HEK293 (cell line): ENCODE measurements around the gene DIP2C.

Experiments
- CTCF ChIA-PET: fragments of 350-600 bp; formaldehyde crosslinking; extraction: SDS; loops from one replicate; lab custom pipeline; 2021; ENCODE audit warnings: antibody characterized with exemption; lab: Yijun Ruan, JAX
- POLR2A ChIA-PET: fragments of 300-600 bp; formaldehyde crosslinking; extraction: SDS; loops from one replicate; lab custom pipeline; 2020; ENCODE audit warnings: antibody characterized with exemption, inconsistent platforms; lab: Yijun Ruan, JAX
- H3K27ac ChIP-seq: fragments of 200-500 bp; sonication (Bioruptor generic); 2 replicates; pipeline ENCODE4 v1.5.1; 2014; ENCODE audit warnings: low read depth, low read length, control low read depth, inconsistent platforms; ENCODE audit errors: extremely low read depth
- H3K36me3 ChIP-seq, 2 experiments: fragments of 200-500 bp in 1 of 2; sonication (Bioruptor generic) in 1 of 2; 1 replicate in 1 of 2; 2 replicates in 1 of 2; pipeline ENCODE4 v1.5.1; 2014 to 2017; ENCODE audit warnings: inconsistent platforms in 2 of 2, low read length in 2 of 2; ENCODE audit not compliant: control insufficient read depth in 2 of 2, insufficient read depth in 1 of 2
- H3K4me1 ChIP-seq: fragments of 200-500 bp; sonication (Bioruptor generic); 2 replicates; pipeline ENCODE4 v1.5.1; 2014; ENCODE audit warnings: mild to moderate bottlenecking, low read length, inconsistent platforms; ENCODE audit not compliant: control insufficient read depth, insufficient read depth
- H3K4me3 ChIP-seq: 2 replicates; pipeline ENCODE4 v1.5.1; 2011; ENCODE audit warnings: low read depth, mild to moderate bottlenecking, control low read depth, low read length, moderate library complexity
- H3K9me3 ChIP-seq: fragments of 200-500 bp; sonication (Bioruptor generic); 2 replicates; pipeline ENCODE4 v1.5.1; 2014; ENCODE audit warnings: low read depth, low read length, inconsistent platforms; ENCODE audit not compliant: control insufficient read depth, insufficient read depth
- GLIS2 ChIP-seq: fragments of 450-650 bp; formaldehyde crosslinking; IDR thresholded peaks from 2 replicates; pipeline ENCODE4 v1.5.1; 2016; ENCODE audit warnings: missing biosample characterization, missing genetic modification characterization
- HOXA7 ChIP-seq: sonication (generic); formaldehyde crosslinking; IDR thresholded peaks from 2 replicates; pipeline ENCODE4 v1.8.1; 2022; ENCODE audit warnings: missing genetic modification reagents, borderline replicate concordance
- IKZF3 ChIP-seq: fragments of 450-650 bp; IDR thresholded peaks from 2 replicates; pipeline ENCODE4 v1.5.0; 2018; ENCODE audit warnings: missing biosample characterization, mild to moderate bottlenecking, missing genetic modification characterization, moderate library complexity
- KLF8 ChIP-seq: fragments of 450-650 bp; formaldehyde crosslinking; IDR thresholded peaks from 2 replicates; pipeline ENCODE4 v1.5.1; 2016; ENCODE audit warnings: missing biosample characterization, missing genetic modification characterization
- PRDM1 ChIP-seq: fragments of 450-650 bp; formaldehyde crosslinking; IDR thresholded peaks from 2 replicates; pipeline ENCODE4; 2016; ENCODE audit warnings: missing biosample characterization, missing genetic modification characterization
- SP7 ChIP-seq: fragments of 450-650 bp; formaldehyde crosslinking; IDR thresholded peaks from 2 replicates; pipeline ENCODE4 v1.5.1; 2016; ENCODE audit warnings: missing biosample characterization, missing genetic modification characterization
- YY1 ChIP-seq: fragments of 450-650 bp; formaldehyde crosslinking; IDR thresholded peaks from 2 replicates; pipeline ENCODE4 v1.5.1; 2018; ENCODE audit warnings: missing biosample characterization, missing genetic modification characterization
- ZNF112 ChIP-seq: fragments of 450-650 bp; formaldehyde crosslinking; IDR thresholded peaks from 2 replicates; pipeline ENCODE4 v1.5.0; 2017; ENCODE audit warnings: missing biosample characterization, missing genetic modification characterization
- ZNF146 ChIP-seq: fragments of 450-650 bp; formaldehyde crosslinking; IDR thresholded peaks from 2 replicates; pipeline ENCODE4 v1.5.1; 2016; ENCODE audit warnings: missing biosample characterization, missing genetic modification characterization
- ZNF202 ChIP-seq: fragments of 450-650 bp; formaldehyde crosslinking; IDR thresholded peaks from 2 replicates; pipeline ENCODE4 v1.5.1; 2016; ENCODE audit warnings: missing biosample characterization, missing genetic modification characterization, borderline replicate concordance
- ZNF211 ChIP-seq: fragments of 450-650 bp; formaldehyde crosslinking; IDR thresholded peaks from 2 replicates; pipeline ENCODE4 v1.5.1; 2016; ENCODE audit warnings: low read depth, missing biosample characterization, missing genetic modification characterization
- ZNF24 ChIP-seq: fragments of 450-650 bp; formaldehyde crosslinking; IDR thresholded peaks from 2 replicates; pipeline ENCODE4 v1.5.1; 2016; ENCODE audit warnings: missing biosample characterization, missing genetic modification characterization
- ZNF302 ChIP-seq: fragments of 450-650 bp; formaldehyde crosslinking; IDR thresholded peaks from 2 replicates; pipeline ENCODE4 v1.5.1; 2016; ENCODE audit warnings: missing biosample characterization, missing genetic modification characterization, low read depth
- ZNF366 ChIP-seq: fragments of 450-650 bp; formaldehyde crosslinking; conservative IDR thresholded peaks from 2 replicates; pipeline ENCODE4 v1.5.1; 2016; ENCODE audit warnings: missing biosample characterization, missing genetic modification characterization
- ZNF391 ChIP-seq: fragments of 450-650 bp; formaldehyde crosslinking; IDR thresholded peaks from 2 replicates; pipeline ENCODE4 v1.5.1; 2016; ENCODE audit warnings: low read depth, missing biosample characterization, missing genetic modification characterization, borderline replicate concordance
- ZNF596 ChIP-seq: fragments of 450-650 bp; IDR thresholded peaks from 2 replicates; pipeline ENCODE4 v1.5.0; 2018; ENCODE audit warnings: missing biosample characterization, mild to moderate bottlenecking, missing genetic modification characterization, moderate library complexity
- ZNF621 ChIP-seq: fragments of 450-650 bp; formaldehyde crosslinking; IDR thresholded peaks from 2 replicates; pipeline ENCODE4 v1.5.1; 2017; ENCODE audit warnings: missing biosample characterization, missing genetic modification characterization
- ZNF623 ChIP-seq: fragments of 450-650 bp; formaldehyde crosslinking; IDR thresholded peaks from 2 replicates; pipeline ENCODE4 v1.5.1; 2016; ENCODE audit warnings: missing biosample characterization, missing genetic modification characterization
- ZNF626 ChIP-seq: fragments of 450-650 bp; sonication (Bioruptor Pico); formaldehyde crosslinking; IDR thresholded peaks from 2 replicates; pipeline ENCODE4 v1.5.1; 2018; ENCODE audit warnings: missing biosample characterization, missing genetic modification characterization, inconsistent platforms
- ZNF654 ChIP-seq: fragments of 450-650 bp; formaldehyde crosslinking; IDR thresholded peaks from 2 replicates; pipeline ENCODE4 v1.5.1; 2016; ENCODE audit warnings: low read depth, missing biosample characterization, missing genetic modification characterization
- ZNF792 ChIP-seq: fragments of 450-650 bp; formaldehyde crosslinking; IDR thresholded peaks from 2 replicates; pipeline ENCODE4 v1.5.1; 2016; ENCODE audit warnings: missing biosample characterization, missing genetic modification characterization
- TF ChIP-seq, protein P1 (sequence below): fragments of 450-650 bp; formaldehyde crosslinking; IDR thresholded peaks from 2 replicates; pipeline ENCODE4 v1.5.1; 2016; ENCODE audit warnings: missing biosample characterization, missing genetic modification characterization
- TF ChIP-seq, protein P2 (sequence below): fragments of 450-650 bp; formaldehyde crosslinking; IDR thresholded peaks from 2 replicates; pipeline ENCODE4 v1.5.1; 2016; ENCODE audit warnings: missing biosample characterization, missing genetic modification characterization
- TF ChIP-seq, protein P3 (sequence below): fragments of 450-650 bp; formaldehyde crosslinking; IDR thresholded peaks from 2 replicates; pipeline ENCODE4 v1.5.1; 2016; ENCODE audit warnings: missing biosample characterization, missing genetic modification characterization, borderline replicate concordance
- TF ChIP-seq, protein P4 (sequence below): fragments of 450-650 bp; formaldehyde crosslinking; IDR thresholded peaks from 2 replicates; pipeline ENCODE4 v1.5.1; 2016; ENCODE audit warnings: missing biosample characterization, missing genetic modification characterization

Gene DIP2C

DNA sequence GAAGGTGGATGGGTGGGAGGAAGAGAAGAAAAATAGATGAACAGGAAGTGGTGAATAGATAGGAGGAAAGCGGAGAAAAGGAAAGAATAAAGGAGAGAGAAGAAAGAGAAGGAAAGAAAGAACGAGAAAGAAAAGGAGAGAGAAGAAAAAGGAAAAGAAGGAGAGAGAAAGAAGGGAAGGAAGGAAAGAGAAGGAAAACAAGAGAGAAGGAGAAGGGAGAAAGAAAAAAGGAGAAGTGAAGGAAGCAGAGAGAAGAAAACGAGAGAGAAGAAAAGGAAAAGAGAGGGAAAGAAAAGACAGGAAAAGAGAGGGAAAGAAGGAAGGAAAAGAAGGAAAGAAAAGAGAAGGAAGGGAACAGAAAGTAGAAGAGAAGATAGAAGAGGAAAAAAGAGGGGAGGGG, 211.8 kb downstream of the DIP2C start:
- CTCF ChIA-PET: no interaction called here
- TF ChIP-seq ZNF202 (tag by site-specific recombination): 0 out of 2 replicates have a peak, but pooled peaks have one; percentile 10
- peak; percentile 97 for TF ChIP-seq PRDM1 (tag by site-specific recombination)
- TF ChIP-seq ZNF596: peak; percentile 64; the same call in 1 of the 2 replicates
- TF ChIP-seq ZNF146 (tag by site-specific recombination): no peak
- TF ChIP-seq, protein P1, sequence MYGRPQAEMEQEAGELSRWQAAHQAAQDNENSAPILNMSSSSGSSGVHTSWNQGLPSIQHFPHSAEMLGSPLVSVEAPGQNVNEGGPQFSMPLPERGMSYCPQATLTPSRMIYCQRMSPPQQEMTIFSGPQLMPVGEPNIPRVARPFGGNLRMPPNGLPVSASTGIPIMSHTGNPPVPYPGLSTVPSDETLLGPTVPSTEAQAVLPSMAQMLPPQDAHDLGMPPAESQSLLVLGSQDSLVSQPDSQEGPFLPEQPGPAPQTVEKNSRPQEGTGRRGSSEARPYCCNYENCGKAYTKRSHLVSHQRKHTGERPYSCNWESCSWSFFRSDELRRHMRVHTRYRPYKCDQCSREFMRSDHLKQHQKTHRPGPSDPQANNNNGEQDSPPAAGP: 0 out of 2 replicates have a peak, but pooled peaks have one; percentile 29
- 0 out of 2 replicates have a peak, but pooled peaks have one; percentile 14 for TF ChIP-seq KLF8
- TF ChIP-seq ZNF366: peak; percentile 90
- TF ChIP-seq ZNF211 (tag by site-specific recombination): no peak

DNA sequence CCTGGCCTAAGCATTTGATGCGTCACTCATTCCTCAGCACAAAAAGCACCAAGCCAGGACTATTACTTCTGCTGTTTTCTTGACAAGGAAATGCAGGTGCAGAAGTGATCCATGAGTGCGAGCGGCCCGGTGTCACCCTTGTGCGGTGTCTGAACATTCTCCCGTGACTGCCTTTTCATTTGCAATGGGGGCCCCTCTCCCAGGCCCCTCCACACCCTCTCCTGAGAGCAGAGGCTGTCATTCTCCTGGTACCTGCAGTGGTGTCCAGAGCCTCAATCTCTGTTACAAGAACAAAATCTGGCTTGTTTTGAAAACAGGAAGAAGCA, 213.1 kb downstream of the DIP2C start:
- H3K36me3 ChIP-seq: peaks cover 0 to 6% of the 10 kb centered on the region in 2 experiments; a peak in 1 of 3 replicates
- no peaks in the 10 kb centered on the region for H3K4me1 ChIP-seq
- TF ChIP-seq ZNF391 (tag by site-specific recombination): no peak
- TF ChIP-seq ZNF302 (tag by site-specific recombination): no peak
- no peak for TF ChIP-seq HOXA7
- no peak for TF ChIP-seq ZNF24 (tag by site-specific recombination)
- TF ChIP-seq, protein P1: no peak
- TF ChIP-seq, protein P2, sequence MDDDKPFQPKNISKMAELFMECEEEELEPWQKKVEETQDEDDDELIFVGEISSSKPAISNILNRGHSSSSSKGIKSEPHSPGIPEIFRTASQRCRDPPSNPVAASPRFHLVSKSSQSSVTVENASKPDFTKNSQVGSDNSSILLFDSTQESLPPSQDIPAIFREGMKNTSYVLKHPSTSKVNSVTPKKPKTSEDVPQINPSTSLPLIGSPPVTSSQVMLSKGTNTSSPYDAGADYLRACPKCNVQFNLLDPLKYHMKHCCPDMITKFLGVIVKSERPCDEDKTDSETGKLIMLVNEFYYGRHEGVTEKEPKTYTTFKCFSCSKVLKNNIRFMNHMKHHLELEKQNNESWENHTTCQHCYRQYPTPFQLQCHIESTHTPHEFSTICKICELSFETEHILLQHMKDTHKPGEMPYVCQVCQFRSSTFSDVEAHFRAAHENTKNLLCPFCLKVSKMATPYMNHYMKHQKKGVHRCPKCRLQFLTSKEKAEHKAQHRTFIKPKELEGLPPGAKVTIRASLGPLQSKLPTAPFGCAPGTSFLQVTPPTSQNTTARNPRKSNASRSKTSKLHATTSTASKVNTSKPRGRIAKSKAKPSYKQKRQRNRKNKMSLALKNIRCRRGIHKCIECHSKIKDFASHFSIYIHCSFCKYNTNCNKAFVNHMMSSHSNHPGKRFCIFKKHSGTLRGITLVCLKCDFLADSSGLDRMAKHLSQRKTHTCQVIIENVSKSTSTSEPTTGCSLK: no peak
- no peak for TF ChIP-seq KLF8
- no peak for TF ChIP-seq ZNF626 (tag by site-specific recombination)
- TF ChIP-seq ZNF623 (tag by site-specific recombination): no peak
- TF ChIP-seq, protein P3, sequence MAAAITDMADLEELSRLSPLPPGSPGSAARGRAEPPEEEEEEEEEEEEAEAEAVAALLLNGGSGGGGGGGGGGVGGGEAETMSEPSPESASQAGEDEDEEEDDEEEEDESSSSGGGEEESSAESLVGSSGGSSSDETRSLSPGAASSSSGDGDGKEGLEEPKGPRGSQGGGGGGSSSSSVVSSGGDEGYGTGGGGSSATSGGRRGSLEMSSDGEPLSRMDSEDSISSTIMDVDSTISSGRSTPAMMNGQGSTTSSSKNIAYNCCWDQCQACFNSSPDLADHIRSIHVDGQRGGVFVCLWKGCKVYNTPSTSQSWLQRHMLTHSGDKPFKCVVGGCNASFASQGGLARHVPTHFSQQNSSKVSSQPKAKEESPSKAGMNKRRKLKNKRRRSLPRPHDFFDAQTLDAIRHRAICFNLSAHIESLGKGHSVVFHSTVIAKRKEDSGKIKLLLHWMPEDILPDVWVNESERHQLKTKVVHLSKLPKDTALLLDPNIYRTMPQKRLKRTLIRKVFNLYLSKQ (tag by site-specific recombination): no peak
- no peak for TF ChIP-seq ZNF621 (tag by site-specific recombination)
- no peak for TF ChIP-seq SP7 (tag by site-specific recombination)
- TF ChIP-seq GLIS2 (tag by site-specific recombination): no peak
- TF ChIP-seq, protein P4, sequence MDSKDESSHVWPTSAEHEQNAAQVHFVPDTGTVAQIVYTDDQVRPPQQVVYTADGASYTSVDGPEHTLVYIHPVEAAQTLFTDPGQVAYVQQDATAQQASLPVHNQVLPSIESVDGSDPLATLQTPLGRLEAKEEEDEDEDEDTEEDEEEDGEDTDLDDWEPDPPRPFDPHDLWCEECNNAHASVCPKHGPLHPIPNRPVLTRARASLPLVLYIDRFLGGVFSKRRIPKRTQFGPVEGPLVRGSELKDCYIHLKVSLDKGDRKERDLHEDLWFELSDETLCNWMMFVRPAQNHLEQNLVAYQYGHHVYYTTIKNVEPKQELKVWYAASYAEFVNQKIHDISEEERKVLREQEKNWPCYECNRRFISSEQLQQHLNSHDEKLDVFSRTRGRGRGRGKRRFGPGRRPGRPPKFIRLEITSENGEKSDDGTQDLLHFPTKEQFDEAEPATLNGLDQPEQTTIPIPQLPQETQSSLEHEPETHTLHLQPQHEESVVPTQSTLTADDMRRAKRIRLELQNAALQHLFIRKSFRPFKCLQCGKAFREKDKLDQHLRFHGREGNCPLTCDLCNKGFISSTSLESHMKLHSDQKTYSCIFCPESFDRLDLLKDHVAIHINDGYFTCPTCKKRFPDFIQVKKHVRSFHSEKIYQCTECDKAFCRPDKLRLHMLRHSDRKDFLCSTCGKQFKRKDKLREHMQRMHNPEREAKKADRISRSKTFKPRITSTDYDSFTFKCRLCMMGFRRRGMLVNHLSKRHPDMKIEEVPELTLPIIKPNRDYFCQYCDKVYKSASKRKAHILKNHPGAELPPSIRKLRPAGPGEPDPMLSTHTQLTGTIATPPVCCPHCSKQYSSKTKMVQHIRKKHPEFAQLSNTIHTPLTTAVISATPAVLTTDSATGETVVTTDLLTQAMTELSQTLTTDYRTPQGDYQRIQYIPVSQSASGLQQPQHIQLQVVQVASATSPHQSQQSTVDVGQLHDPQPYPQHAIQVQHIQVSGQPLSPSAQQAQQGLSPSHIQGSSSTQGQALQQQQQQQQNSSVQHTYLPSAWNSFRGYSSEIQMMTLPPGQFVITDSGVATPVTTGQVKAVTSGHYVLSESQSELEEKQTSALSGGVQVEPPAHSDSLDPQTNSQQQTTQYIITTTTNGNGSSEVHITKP (tag by site-specific recombination): no peak
- no peak for TF ChIP-seq ZNF654
- TF ChIP-seq ZNF112: no peak
- no peak for TF ChIP-seq YY1 (tag by site-specific recombination)
- no peak for TF ChIP-seq ZNF792 (tag by site-specific recombination)
- no peak for TF ChIP-seq IKZF3 (tag by site-specific recombination)
- H3K9me3 ChIP-seq: no peaks in the 10 kb centered on the region
- H3K4me3 ChIP-seq: no peak overlapping the region
- ChIA-PET CTCF (no interaction called here), POLR2A (no interaction called here)
- no peak overlapping the region for H3K27ac ChIP-seq

More for the DNA sequence above, 211.8 kb downstream of the DIP2C start:
- no peaks in the 10 kb centered on the region for H3K9me3 ChIP-seq
- peaks cover 0 to under 1% of the 10 kb centered on the region in 2 experiments; a peak in 1 of 3 replicates for H3K36me3 ChIP-seq
- no peaks in the 10 kb centered on the region for H3K4me1 ChIP-seq
- H3K4me3 ChIP-seq: no peak overlapping the region
- no peak overlapping the region for H3K27ac ChIP-seq
- POLR2A ChIA-PET: no interaction called here
